ENCODE data around the gene CLTCL1.
"Not testable (repeated sequence)": the region's sequence is repeated elsewhere in the genome, so short reads cannot be mapped to it uniquely, and the experiment has no call there.

CLTCL1 gene

GRCh38 chr22:19175602-19176174, 115.8 kb downstream of the CLTCL1 start:
- no peak for DNase-seq (ENCODE audit: low spot score)

DNA sequence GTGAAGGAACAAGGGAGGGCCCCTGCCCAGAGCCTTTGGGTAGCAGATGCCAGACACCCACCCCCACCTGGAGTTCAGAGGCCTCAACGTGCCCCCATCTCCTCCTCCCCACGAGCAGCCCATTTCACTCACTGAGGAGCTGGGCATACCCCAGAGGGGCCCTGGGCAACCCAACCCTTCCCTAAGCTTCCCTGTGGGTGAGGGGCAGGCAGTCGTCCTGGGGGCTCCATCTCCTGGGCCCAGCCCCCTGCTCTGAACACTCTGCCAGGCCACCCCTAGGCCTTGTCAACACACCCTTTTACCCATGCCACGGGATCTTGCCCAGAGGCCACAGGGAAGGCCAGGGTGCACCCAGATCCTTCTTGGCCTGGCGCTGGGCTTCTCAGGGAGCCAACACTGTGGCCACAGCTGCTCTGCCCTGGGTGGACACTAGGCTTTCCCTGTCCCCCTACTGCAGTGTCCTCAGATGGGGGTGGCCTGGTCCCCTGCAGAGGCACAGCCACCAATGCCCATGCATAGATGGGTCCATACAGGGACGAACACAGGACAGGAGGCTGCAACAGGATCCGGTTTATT, 116.4 kb downstream of the CLTCL1 start:
- no peak for DNase-seq (ENCODE audit: low spot score)

DNA sequence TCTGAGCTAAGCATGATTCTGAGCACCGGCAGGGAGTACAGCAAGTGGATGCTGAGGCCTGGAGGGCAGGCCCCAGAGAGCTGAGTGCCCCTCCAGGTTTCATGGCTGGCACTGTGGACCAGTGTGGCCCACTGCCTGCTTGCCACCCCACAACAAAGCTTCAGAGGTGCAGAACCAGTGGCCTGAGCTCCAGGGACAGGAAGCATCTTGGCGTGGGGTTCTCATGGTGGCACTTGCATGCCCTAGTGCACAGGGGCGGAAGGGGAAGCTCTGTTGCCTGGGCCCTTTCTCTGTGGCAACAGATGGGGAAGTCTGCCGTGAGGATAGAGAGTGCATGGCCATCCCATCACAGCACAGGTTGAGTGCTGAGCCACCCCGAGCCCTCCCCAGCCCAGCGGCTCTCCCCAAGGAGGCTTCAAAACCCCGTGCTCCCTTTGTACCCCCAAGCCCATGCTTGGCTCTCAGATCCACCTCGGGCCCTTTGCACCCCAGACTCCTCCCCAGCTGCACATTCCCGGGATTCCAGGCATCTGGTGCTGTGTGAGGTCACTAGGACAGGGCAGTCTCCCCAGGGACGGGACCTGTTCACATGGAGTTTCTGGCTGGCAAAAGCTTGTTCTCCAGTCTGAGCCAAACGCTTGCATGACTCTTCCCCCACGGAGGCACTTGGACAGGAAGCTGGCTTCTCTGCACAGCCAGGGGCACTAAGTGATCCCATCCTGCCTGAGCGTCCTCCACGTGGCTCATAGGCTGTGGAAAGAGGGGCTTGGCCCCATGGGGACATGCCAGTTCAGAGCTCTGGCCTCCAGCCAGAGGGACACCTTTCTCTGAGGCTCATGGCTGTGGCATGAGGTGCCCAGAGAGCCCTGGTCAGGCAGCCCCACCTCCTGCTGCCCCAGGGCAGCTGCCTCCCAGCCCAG, 117.2 kb downstream of the CLTCL1 start:
- DNase-seq (ENCODE audit: low spot score) = peak; percentile 66

- DNase-seq (ENCODE audit: low spot score) = no peak
These were observed 118.2 kb downstream of the CLTCL1 start for GRCh38 chr22:19173047-19174035.

DNA sequence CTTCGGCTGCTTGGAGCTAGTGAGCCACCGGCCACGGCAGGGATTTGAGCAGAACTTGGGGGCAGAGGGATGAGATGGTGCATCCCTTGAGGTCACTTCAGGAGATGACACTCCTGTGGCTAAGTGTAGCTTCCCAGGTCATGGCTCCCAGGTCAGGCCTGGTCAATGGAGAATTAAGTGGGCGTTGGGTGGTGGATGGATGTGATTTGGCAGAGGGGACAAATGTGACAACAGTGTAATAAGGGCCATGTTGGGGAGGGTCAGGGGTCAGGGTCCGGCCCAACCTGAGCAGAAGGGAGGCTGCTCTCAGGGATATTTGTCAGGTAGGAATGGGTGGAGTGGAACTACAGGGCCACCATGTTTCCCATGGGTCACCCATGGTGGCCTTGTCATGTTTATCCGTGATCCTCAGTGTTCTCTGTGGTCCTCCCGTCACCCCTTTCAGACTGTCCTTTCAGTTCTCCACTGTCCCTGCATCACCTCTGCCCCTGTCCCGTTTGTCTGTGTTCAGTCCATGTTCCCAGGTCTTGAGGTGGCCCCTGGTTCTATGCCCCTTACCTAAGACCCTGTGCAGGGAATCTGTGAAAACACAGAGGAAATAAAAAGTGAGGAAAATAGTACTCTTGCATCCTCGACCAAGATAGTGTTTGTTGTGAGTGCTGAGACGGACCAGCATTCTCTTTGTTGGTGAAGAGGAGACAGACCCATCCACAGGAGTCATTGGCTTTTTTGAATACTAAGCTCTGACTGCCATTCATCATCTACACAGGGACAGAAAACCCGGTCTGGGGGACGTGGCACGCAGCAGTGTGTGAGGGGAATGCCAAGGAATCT, 119.1 kb downstream of the CLTCL1 start:
- DNase-seq (ENCODE audit: low spot score) = no peak

DNA sequence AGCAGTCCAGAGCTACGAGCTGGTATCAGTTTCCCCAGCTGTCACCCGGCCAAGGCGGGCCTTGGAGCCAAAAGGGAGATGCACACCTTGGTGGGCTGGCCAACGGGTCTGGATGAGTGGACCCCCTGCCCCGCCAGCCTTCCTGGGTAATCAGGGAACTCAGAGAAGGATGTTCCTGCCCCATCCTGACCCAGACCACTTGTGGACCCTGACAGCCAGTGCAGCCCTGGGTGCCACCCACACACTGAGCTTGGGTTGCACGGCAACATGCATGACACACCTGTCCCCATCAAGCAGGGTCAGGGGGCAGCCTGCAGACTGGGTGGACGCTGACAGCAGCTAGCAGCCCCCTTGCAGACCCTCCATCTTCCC, 121.6 kb downstream of the CLTCL1 start:
- no peak for DNase-seq (ENCODE audit: low spot score)

- DNase-seq (ENCODE audit: low spot score) = no peak
These were observed 122.2 kb downstream of the CLTCL1 start for GRCh38 chr22:19169002-19169946.

- no peak for DNase-seq (ENCODE audit: low spot score)
These were observed 123.2 kb downstream of the CLTCL1 start for GRCh38 chr22:19168088-19168890.

GRCh38 chr22:19167106-19167869, 124.2 kb downstream of the CLTCL1 start:
- no peak for DNase-seq (ENCODE audit: low spot score)

DNA sequence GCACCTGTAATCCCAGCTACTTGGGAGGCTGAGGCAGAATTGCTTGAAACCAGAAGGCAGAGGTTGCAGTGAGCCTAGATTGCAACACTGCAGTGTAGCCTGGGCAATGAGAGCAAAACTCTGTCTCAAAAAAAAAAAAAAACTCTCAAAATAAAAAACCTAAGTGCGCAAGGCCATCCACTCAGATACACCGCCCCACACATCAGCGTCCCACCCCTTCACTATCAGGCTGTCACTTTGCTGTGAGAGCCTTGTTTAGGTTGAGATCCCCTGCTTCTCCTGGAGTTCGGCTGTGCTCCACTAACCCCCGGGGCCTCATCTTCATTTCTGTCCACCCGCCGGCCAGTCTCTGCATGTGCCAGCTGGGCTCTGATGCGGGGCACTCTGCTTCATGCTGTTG, 125.1 kb downstream of the CLTCL1 start:
- no peak for DNase-seq (ENCODE audit: low spot score)

- DNase-seq (ENCODE audit: low spot score) = no peak
These were observed 127.1 kb downstream of the CLTCL1 start for GRCh38 chr22:19164425-19164824.

DNA sequence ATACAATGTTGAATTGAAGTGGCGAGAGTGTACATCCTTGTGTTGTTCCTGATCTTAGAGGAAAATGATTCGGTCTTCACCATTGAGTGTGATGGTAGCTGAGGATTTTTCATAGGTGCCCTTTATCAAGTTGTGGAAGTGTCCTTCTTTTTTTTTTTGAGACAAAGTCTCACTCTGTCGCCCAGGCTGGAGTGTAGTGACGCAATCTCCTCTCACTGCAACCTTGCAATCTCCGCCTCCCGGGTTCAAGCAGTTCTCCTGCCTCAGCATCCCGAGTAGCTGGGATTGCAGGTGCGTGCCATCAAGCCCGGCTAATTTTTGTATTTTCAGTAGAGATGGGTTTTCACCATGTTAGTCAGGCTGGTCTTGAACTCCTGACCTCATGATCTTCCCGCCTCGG, 132.9 kb downstream of the CLTCL1 start:
- not testable (repeated sequence) for DNase-seq (ENCODE audit: low spot score)

- not testable (repeated sequence) for DNase-seq (ENCODE audit: low spot score)
These were observed 135.4 kb downstream of the CLTCL1 start for GRCh38 chr22:19156109-19156508.

DNA sequence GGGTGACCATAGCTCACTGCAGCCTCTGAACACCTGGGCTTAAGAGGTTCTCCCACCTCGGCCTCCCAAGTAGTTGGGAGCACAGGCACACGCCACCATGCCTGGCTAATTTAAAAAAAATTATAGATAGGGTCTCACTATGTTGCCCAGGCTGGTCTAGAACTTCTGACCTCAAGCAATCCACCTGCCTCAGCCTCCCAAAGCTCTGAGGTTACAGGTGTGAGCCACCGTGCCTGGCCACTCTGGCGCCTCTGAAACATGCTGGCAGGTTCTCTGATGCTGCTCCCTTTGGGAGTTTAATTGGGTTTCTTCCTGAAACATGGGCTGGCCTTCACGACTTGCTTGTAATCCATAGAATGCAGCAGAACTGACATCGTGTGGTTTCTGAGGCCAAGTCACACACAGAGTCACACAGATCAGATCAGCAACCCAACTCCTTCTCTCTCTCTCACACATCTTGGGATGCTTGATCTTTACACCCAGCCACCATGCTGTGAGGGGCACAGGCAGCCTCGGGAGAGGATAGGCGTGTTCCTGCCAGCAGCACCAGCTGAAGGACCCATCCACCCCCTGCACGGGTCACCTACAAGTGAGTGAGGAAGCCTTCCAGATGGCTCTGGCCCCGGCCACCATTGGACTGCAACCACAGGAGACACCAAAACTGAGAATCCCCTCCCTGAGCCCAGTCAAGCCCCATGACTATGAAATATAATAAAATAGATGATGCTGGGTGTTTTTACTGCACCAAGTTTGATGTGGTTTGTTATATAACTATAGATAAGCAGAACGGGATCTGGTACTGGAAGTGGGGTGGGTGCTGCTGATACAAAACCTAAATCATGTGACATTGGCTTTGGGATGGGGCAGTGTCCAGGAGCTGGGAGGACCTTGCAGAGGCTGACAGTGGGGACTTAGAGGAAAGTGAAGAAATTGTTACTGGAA, 138.3 kb downstream of the CLTCL1 start:
- DNase-seq (ENCODE audit: low spot score) = no peak

DNA sequence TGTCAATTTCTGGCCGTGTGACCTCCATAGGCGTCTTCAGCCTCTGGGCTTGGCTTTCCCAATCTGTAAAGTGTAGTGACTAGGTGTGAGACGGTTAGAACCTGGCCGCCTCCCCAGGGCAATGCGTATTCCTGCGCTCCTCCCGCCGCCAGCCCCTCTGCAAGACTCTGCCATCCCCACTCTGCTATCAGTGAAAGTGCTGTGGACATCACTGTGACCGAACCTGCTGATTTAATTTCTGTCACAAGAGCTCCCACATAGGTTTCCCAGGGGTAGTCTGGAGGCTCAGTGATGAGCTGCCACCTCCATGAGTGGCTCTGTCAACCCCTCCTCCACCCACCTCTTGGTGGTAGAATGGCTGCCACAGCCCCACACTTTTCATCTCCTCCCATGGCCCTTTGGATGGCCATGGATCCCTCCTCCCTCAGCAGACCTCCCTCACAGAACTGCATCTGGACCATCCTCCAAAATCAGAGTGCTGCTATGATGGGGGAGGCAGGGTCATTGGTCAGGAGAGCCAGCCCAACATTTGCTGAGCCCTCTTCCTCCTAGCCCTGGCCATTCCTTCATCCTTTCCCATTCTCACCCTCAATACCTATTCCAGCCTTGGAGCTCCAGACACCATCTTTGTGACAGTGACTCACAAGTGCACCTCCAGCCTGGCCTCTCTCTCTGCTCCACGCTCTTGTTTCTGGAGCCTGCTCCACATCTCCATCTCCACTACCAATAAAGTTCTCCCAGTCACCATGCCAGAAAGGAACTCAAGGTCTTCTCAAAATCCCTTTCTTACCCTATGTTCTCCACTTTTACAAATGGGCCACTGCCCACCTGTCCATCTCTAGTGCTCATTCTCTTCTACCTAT, 140.0 kb downstream of the CLTCL1 start:
- DNase-seq (ENCODE audit: low spot score) = no peak
